Measurements from ENCODE around the gene NTPCR.

DNA sequence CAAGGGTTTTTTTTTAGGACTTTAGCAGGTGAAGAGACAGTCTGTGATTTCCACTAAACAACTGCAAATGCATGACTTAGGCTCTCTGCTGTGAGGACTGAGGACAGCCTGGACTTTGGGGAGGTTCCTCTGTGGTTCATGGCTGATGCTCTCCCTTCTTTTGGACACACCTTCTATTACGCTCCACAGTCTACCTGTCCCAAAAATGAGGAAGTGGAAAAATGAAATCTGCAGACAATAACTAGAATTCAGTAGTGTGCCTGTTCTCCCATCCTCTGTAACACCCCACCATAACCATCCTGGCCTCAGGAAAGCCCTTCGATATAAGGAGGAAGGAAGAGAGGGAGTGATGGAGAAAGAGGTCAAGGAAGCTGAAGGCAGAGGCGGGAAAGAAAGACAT is 68.7 kb downstream of the NTPCR start:
- TF ChIP-seq, protein P1, sequence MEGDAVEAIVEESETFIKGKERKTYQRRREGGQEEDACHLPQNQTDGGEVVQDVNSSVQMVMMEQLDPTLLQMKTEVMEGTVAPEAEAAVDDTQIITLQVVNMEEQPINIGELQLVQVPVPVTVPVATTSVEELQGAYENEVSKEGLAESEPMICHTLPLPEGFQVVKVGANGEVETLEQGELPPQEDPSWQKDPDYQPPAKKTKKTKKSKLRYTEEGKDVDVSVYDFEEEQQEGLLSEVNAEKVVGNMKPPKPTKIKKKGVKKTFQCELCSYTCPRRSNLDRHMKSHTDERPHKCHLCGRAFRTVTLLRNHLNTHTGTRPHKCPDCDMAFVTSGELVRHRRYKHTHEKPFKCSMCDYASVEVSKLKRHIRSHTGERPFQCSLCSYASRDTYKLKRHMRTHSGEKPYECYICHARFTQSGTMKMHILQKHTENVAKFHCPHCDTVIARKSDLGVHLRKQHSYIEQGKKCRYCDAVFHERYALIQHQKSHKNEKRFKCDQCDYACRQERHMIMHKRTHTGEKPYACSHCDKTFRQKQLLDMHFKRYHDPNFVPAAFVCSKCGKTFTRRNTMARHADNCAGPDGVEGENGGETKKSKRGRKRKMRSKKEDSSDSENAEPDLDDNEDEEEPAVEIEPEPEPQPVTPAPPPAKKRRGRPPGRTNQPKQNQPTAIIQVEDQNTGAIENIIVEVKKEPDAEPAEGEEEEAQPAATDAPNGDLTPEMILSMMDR (IDR thresholded peaks at IDR 0.05): no peak
- TF ChIP-seq POLR2AphosphoS5 (IDR thresholded peaks at IDR 0.05): no peak

All from prostate gland (tissue), 2 donors.